Measurements from ENCODE around the gene PDE4D.
A peak's percentile ranks its signal among the peaks of the same experiment; 100 is the strongest.
"Not testable (repeated sequence)": the region's sequence is repeated elsewhere in the genome, so short reads cannot be mapped to it uniquely, and the experiment has no call there.

Gene PDE4D

GRCh38 chr5:59067956-59068656 lies 825.4 kb downstream of the PDE4D start:
- Histone ChIP-seq H3K4me3 (no peak overlapping the region), H3K4me2 (no peak overlapping the region), H3K27me3 (no peaks in the 10 kb centered on the region), H3K9me3 (replicated peaks in 1 of 11) (0 out of 22 replicates have a peak, but pooled peaks cover 0 to 4% (median 0%) of the 10 kb centered on the region in 11 experiments), H3K36me3 (no peaks in the 10 kb centered on the region), H4K20me1 (no peaks in the 10 kb centered on the region), H3K27ac (no peak overlapping the region), H3K9ac (no peak overlapping the region), H3K4me1 (peaks cover 0 to 13% (median 5%) of the 10 kb centered on the region in 10 experiments; a peak in 11 of 20 replicates)
- no peak for TF ChIP-seq Cebpa-rat (IDR thresholded peaks at IDR 0.05)

DNA sequence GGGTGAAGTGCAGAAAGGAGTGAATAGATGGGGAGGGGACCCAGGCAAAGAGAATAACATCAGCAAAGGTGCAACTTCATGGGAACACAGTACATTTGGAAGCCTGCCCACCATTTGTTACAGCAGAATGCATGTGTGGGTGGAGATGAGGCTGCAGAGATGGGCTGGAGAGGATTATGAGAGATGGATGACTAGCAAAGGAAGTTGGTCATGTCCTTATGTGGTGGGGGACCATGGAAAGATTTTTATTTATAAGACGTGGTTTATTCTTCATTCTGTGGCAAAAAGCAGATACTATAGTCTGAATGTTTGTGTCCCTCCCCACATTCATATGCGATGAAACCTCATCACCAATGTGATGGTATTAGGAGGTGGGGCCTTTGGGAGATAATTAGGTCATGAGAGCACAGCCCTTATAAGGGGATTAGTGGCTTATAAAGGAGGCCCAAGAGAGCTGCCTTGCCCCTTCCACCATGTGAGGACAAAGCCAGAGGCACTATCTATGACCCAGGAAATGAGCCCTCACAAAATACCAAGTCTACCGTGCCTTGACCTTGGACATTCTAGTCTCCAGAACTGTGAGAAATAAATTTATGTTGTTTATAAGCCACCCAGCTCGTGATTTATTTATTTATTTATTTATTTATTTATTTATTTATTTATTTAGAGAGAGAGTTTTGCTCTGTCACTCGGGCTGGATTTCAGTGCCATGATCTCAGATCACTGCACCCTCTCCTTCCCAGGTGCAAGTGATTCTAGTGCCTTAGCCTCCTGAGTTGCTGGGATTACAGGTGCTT lies 827.0 kb downstream of the PDE4D start:
- H3K9ac ChIP-seq: no peak overlapping the region
- H4K20me1 ChIP-seq: no peaks in the 10 kb centered on the region
- no peaks in the 10 kb centered on the region for H3K27me3 ChIP-seq
- no peaks in the 10 kb centered on the region for H3K36me3 ChIP-seq
- no peak overlapping the region for H3K4me3 ChIP-seq
- peaks cover 0 to 25% (median 11%) of the 10 kb centered on the region in 10 experiments; a peak in 11 of 20 replicates for H3K4me1 ChIP-seq
- no peak overlapping the region for H3K27ac ChIP-seq
- peak overlapping the region in 2 of 11 experiments; percentile 4 to 7; a peak in 2 of 22 replicates for H3K4me2 ChIP-seq
- no peak for TF ChIP-seq Cebpa-rat (IDR thresholded peaks at IDR 0.05)
- H3K9me3 ChIP-seq (replicated peaks in 1 of 11): 0 out of 22 replicates have a peak, but pooled peaks cover 0 to 4% (median 0%) of the 10 kb centered on the region in 11 experiments

DNA sequence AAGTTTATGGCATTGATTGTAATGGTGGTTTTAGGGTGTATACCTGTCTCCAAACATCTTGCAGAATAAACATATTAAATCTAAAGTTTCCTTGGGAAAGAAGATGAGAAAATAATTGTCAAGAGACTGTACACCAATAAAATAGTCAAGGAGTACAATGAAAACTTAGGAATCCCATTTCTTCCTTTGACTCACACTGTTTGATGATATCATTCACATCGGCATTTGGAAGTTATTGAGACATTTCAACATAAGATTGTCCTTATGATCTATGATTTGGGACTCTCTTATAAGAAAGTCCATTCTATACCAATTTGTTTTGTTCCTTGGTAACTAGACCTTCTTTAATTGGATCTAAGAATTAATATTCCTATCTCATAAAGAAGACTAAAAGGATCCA lies 828.0 kb downstream of the PDE4D start:
- Histone ChIP-seq H3K27ac (no peak overlapping the region), H3K9me3 (replicated peaks in 1 of 11) (0 out of 22 replicates have a peak, but pooled peaks cover 0 to 4% (median 0%) of the 10 kb centered on the region in 11 experiments), H4K20me1 (no peaks in the 10 kb centered on the region), H3K4me2 (no peak overlapping the region), H3K27me3 (no peaks in the 10 kb centered on the region), H3K9ac (no peak overlapping the region), H3K36me3 (no peaks in the 10 kb centered on the region), H3K4me3 (no peak overlapping the region), H3K4me1 (peaks cover 0 to 25% (median 11%) of the 10 kb centered on the region in 10 experiments; a peak in 11 of 20 replicates)
- TF ChIP-seq Cebpa-rat (IDR thresholded peaks at IDR 0.05): no peak

DNA sequence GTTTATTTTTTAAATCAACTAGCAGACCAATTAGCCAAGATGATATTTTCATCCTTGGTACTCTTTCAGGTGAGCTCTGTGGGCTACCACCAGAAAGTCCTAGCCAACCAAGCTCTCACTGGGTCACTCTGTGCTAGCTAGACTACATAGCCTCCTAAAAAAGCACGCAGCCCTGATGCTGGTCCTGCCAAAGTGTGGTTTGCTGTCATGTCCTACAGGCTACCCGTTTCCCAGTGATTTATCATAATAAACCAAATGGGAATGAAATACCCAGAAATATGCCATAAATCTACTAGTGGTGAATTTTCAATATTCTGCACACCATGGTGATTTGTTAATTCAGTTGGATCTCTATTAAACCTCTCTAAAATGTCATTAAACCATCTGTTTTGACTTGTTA lies 829.2 kb downstream of the PDE4D start:
- no peaks in the 10 kb centered on the region for H3K27me3 ChIP-seq
- no peak overlapping the region for H3K4me2 ChIP-seq
- H3K36me3 ChIP-seq: no peaks in the 10 kb centered on the region
- H4K20me1 ChIP-seq: no peaks in the 10 kb centered on the region
- H3K9me3 ChIP-seq (replicated peaks in 1 of 11): 0 out of 22 replicates have a peak, but pooled peaks cover 0 to 4% (median 0%) of the 10 kb centered on the region in 11 experiments
- TF ChIP-seq Cebpa-rat (IDR thresholded peaks at IDR 0.05): no peak
- H3K4me3 ChIP-seq: no peak overlapping the region
- no peak overlapping the region for H3K9ac ChIP-seq
- H3K4me1 ChIP-seq: peaks cover 0 to 25% (median 11%) of the 10 kb centered on the region in 10 experiments; a peak in 11 of 20 replicates
- H3K27ac ChIP-seq: peak overlapping the region in 2 of 11 experiments; percentile 56 to 57; a peak in 2 of 22 replicates

GRCh38 chr5:59062986-59063683 lies 830.4 kb downstream of the PDE4D start:
- H4K20me1 ChIP-seq: no peaks in the 10 kb centered on the region
- no peaks in the 10 kb centered on the region for H3K27me3 ChIP-seq
- no peak overlapping the region for H3K9ac ChIP-seq
- no peaks in the 10 kb centered on the region for H3K36me3 ChIP-seq
- no peak overlapping the region for H3K4me3 ChIP-seq
- H3K4me2 ChIP-seq: peak overlapping the region in 7 of 11 experiments; percentile 12 to 60 (median 36); a peak in 12 of 22 replicates
- 0 out of 22 replicates have a peak, but pooled peaks cover 0 to 4% (median 0%) of the 10 kb centered on the region in 11 experiments for H3K9me3 ChIP-seq (replicated peaks in 1 of 11)
- peak overlapping the region in 3 of 11 experiments; percentile 13 to 57 (median 56); a peak in 4 of 22 replicates for H3K27ac ChIP-seq
- no peak for TF ChIP-seq Cebpa-rat (IDR thresholded peaks at IDR 0.05)
- H3K4me1 ChIP-seq: peaks cover 0 to 25% (median 11%) of the 10 kb centered on the region in 10 experiments; a peak in 11 of 20 replicates

DNA sequence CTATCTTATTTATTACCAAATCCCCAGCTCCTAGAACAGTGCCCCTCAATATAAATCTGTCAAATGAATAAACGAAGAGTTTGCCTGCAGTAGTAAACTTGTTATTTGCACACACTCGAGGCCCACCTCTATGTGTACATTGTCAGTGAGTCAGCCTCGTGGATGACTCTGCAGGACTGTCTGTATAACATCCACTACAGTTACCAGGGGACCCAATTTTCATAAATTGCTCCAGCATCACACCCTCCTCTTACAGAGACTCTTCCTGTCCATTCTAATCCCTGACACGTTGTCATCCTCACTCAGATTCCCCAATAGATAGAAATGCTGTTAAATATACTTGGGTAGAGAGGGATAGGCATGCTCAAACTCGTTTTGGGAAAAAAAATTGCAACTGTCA lies 832.1 kb downstream of the PDE4D start:
- Histone ChIP-seq H3K4me3 (no peak overlapping the region), H4K20me1 (no peaks in the 10 kb centered on the region), H3K4me1 (peaks cover 0 to 25% (median 11%) of the 10 kb centered on the region in 10 experiments; a peak in 11 of 20 replicates), H3K27me3 (no peaks in the 10 kb centered on the region), H3K27ac (no peak overlapping the region), H3K9ac (no peak overlapping the region), H3K9me3 (replicated peaks in 1 of 11) (0 out of 22 replicates have a peak, but pooled peaks cover 0 to 4% (median 0%) of the 10 kb centered on the region in 11 experiments), H3K4me2 (no peak overlapping the region), H3K36me3 (no peaks in the 10 kb centered on the region)
- no peak for TF ChIP-seq Cebpa-rat (IDR thresholded peaks at IDR 0.05)

- Histone ChIP-seq H4K20me1 (no peaks in the 10 kb centered on the region), H3K9ac (no peak overlapping the region), H3K4me2 (no peak overlapping the region), H3K27ac (no peak overlapping the region), H3K27me3 (no peaks in the 10 kb centered on the region), H3K4me1 (peaks cover 0 to 24% (median 11%) of the 10 kb centered on the region in 10 experiments; a peak in 11 of 20 replicates), H3K36me3 (no peaks in the 10 kb centered on the region), H3K9me3 (replicated peaks in 1 of 11) (no peaks in the 10 kb centered on the region), H3K4me3 (no peak overlapping the region)
- TF ChIP-seq Cebpa-rat (IDR thresholded peaks at IDR 0.05): no peak
Observed at GRCh38 chr5:59058969-59059687, 834.4 kb downstream of the PDE4D start.

DNA sequence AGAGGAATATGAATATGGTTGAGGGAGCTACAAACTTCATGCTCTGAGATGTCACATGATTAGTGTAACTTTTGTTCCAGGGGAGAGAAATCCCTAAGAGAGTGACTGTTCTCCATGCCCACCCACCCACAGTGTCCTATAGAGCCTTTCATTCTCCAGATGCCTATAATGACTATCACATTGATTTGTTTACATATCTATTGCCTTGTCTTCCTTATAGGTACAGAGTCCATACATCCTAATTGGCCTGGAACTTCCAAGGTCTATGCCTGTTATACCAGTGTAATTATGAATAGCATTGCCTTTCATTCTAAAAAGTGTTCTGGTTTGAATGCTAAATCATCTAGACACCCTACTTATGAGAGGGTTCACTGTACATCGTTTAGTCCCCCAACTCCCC lies 835.3 kb downstream of the PDE4D start:
- Histone ChIP-seq H3K9me3 (replicated peaks in 1 of 11) (no peaks in the 10 kb centered on the region), H3K9ac (no peak overlapping the region), H3K4me1 (peaks cover 0 to 16% (median 8%) of the 10 kb centered on the region in 10 experiments; a peak in 11 of 20 replicates), H3K36me3 (no peaks in the 10 kb centered on the region), H3K4me3 (no peak overlapping the region), H3K4me2 (no peak overlapping the region), H4K20me1 (no peaks in the 10 kb centered on the region), H3K27ac (no peak overlapping the region), H3K27me3 (no peaks in the 10 kb centered on the region)
- TF ChIP-seq Cebpa-rat (IDR thresholded peaks at IDR 0.05): no peak

DNA sequence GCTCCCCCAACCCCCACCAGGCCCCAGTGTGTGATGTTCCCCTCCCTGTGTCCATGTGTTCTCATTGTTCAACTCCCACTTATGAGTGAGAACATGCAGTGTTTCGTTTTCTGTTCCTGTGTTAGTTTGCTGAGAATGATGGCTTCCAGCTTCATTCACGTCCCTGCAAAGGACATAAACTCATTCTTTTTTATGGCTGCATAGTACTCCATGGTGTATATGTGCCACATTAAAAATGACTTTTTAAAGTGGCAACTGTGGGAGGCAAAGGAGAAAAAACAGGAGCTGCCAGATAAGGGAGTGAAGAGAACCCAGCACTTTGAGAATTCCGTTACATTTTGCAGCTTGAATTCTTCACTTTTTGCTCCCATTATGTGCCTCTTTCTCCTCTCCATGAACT lies 836.9 kb downstream of the PDE4D start:
- H3K4me3 ChIP-seq; H3K9me3 ChIP-seq (replicated peaks in 1 of 11); H3K4me1 ChIP-seq; H3K36me3 ChIP-seq; H3K4me2 ChIP-seq; H3K27ac ChIP-seq; H3K27me3 ChIP-seq; H4K20me1 ChIP-seq; H3K9ac ChIP-seq: not testable (repeated sequence)

Data from BLaER1 treated with 17β-estradiol and CSF1 and Interleukin-3, amounts not matched to agents 10 nM and 100 nM (cell line).